Neuronal stem cell (in vitro differentiated cells): Measurements from ENCODE around the gene CD151.

Experiments
- DNase-seq: peaks from one replicate; pipeline ENCODE4 v3.0.0-alpha.2; 2013; ENCODE audit warnings: low spot score
- H2AFZ ChIP-seq: one replicate; pipeline ENCODE4 v1.6.1; 2013; ENCODE audit warnings: mild to moderate bottlenecking, low read length, inconsistent platforms
- H2AK5ac ChIP-seq: 2 replicates; pipeline ENCODE4 v1.6.1; 2013; ENCODE audit warnings: low read depth, mild to moderate bottlenecking, inconsistent platforms, low read length, moderate library complexity, mixed read lengths
- H2BK120ac ChIP-seq: 2 replicates; pipeline ENCODE4 v1.6.1; 2013; ENCODE audit warnings: low read depth, mild to moderate bottlenecking, inconsistent platforms, low read length, moderate library complexity, mixed read lengths
- H2BK12ac ChIP-seq: one replicate; pipeline ENCODE4 v1.6.1; 2013; ENCODE audit warnings: low read length, inconsistent platforms
- H2BK15ac ChIP-seq: 2 replicates; pipeline ENCODE4 v1.6.1; 2013; ENCODE audit warnings: mild to moderate bottlenecking, low read length, inconsistent platforms, mixed read lengths
- H2BK5ac ChIP-seq: one replicate; pipeline ENCODE4 v1.6.1; 2013; ENCODE audit warnings: inconsistent platforms, mild to moderate bottlenecking, low read length, moderate library complexity
- H3K14ac ChIP-seq: one replicate; pipeline ENCODE4 v1.6.1; 2013; ENCODE audit warnings: low read length, inconsistent platforms
- H3K18ac ChIP-seq: 2 replicates; pipeline ENCODE4 v1.6.1; 2013; ENCODE audit warnings: low read length, inconsistent platforms
- H3K23ac ChIP-seq: 2 replicates; pipeline ENCODE4 v1.6.1; 2013; ENCODE audit warnings: low read depth, mild to moderate bottlenecking, mixed read lengths, low read length, inconsistent platforms; ENCODE audit not compliant: poor library complexity
- H3K27ac ChIP-seq: replicated peaks from 3 replicates; pipeline ENCODE4 v1.5.1; 2013; ENCODE audit warnings: low read length, inconsistent platforms
- H3K27me3 ChIP-seq, 3 experiments: 2 replicates each; pipeline ENCODE4 v1.6.1; 2013; ENCODE audit warnings: low read length in 3 of 3, mild to moderate bottlenecking in 2 of 3, inconsistent platforms in 1 of 3, low read depth in 1 of 3, mixed read lengths in 1 of 3, moderate library complexity in 1 of 3; ENCODE audit not compliant: control insufficient read depth in 3 of 3, insufficient read depth in 3 of 3
- H3K36me3 ChIP-seq, 2 donors: replicated peaks in 1 of 2; 2 replicates each; pipeline ENCODE4 v1.6.1; 2013; ENCODE audit warnings: low read length in 2 of 2; ENCODE audit not compliant: control insufficient read depth in 2 of 2, insufficient read depth in 2 of 2
- H3K4ac ChIP-seq: 2 replicates; pipeline ENCODE4 v1.6.1; 2013; ENCODE audit warnings: inconsistent platforms, mild to moderate bottlenecking, low read length, moderate library complexity
- H3K4me1 ChIP-seq, 2 donors: 1 replicate in 1 of 2; 2 replicates in 1 of 2; pipeline ENCODE4 v1.6.1; 2013; ENCODE audit warnings: low read length in 2 of 2, low read depth in 1 of 2; ENCODE audit not compliant: control insufficient read depth in 2 of 2, insufficient read depth in 1 of 2
- H3K4me2 ChIP-seq: one replicate; pipeline ENCODE4 v1.6.1; 2013; ENCODE audit warnings: mild to moderate bottlenecking, low read length, inconsistent platforms; ENCODE audit not compliant: insufficient read depth, poor library complexity, severe bottlenecking
- H3K4me3 ChIP-seq, 2 donors: 2 replicates each; pipeline ENCODE4 v1.5.1; 2013; ENCODE audit warnings: low read length in 2 of 2, mild to moderate bottlenecking in 2 of 2, inconsistent platforms in 1 of 2, moderate library complexity in 1 of 2
- H3K79me1 ChIP-seq: one replicate; pipeline ENCODE4 v1.6.1; 2013; ENCODE audit warnings: low read depth, mild to moderate bottlenecking, inconsistent platforms, low read length, moderate library complexity
- H3K9ac ChIP-seq: one replicate; pipeline ENCODE4 v1.6.1; 2013; ENCODE audit warnings: mild to moderate bottlenecking, low read depth, low read length, inconsistent platforms; ENCODE audit not compliant: poor library complexity
- H3K9me3 ChIP-seq, 2 donors: replicated peaks in 1 of 2; 2 replicates each; pipeline versions ENCODE3 to v1.6.1; 2013; ENCODE audit warnings: low read length in 2 of 2, mild to moderate bottlenecking in 2 of 2, inconsistent platforms in 1 of 2, low read depth in 1 of 2, mixed read lengths in 1 of 2, moderate library complexity in 1 of 2; ENCODE audit not compliant: control insufficient read depth in 2 of 2, insufficient read depth in 1 of 2
- H4K8ac ChIP-seq: one replicate; pipeline ENCODE4 v1.6.1; 2013; ENCODE audit warnings: low read depth, mild to moderate bottlenecking, inconsistent platforms, low read length, moderate library complexity
- H4K91ac ChIP-seq: one replicate; pipeline ENCODE4 v1.6.1; 2013; ENCODE audit warnings: low read length, low read depth, mild to moderate bottlenecking, inconsistent platforms; ENCODE audit not compliant: poor library complexity
- WGBS, 2 donors: extraction: QIAGEN DNeasy Blood & Tissue Kit; methylation state at CpG; one replicate each; pipeline ENCODE4 v1.1.7; 2013; ENCODE audit warnings: missing lambda C conversion rate in 2 of 2, mixed read lengths in 1 of 2; ENCODE audit not compliant: insufficient read length in 2 of 2, insufficient replicate concordance in 1 of 2; ENCODE audit errors: extremely low coverage in 2 of 2; 5-methylcytosine and 5-hydroxymethylcytosine counted together

Gene CD151

GRCh38 chr11:868802-869201 lies 36.0 kb downstream of the CD151 start:
- H2AFZ ChIP-seq: no peak overlapping the region
- H3K36me3 ChIP-seq: peaks cover 4 to 36% of the 10 kb centered on the region in 2 donors
- H3K18ac ChIP-seq: no peak overlapping the region
- no CpG with 5 or more reads among the region's 12 CpGs for WGBS, 2 donors
- H3K9ac ChIP-seq: no peak overlapping the region
- DNase-seq: no peak
- H3K27me3 ChIP-seq: no peaks in the 10 kb centered on the region
- peak overlapping the region in 1 of 2 donors; percentile 32 for H3K4me3 ChIP-seq
- no peaks in the 10 kb centered on the region for H3K9me3 ChIP-seq
- H2AK5ac ChIP-seq: no peak overlapping the region
- H4K91ac ChIP-seq: no peak overlapping the region
- no peak overlapping the region for H3K4me2 ChIP-seq
- no peak overlapping the region for H2BK15ac ChIP-seq
- H2BK12ac ChIP-seq: no peak overlapping the region
- H2BK120ac ChIP-seq: no peak overlapping the region
- H3K4me1 ChIP-seq: peaks cover 0 to 4% of the 10 kb centered on the region in 2 donors
- no peak overlapping the region for H3K23ac ChIP-seq
- H3K14ac ChIP-seq: no peak overlapping the region
- no peak overlapping the region for H3K4ac ChIP-seq
- no peak overlapping the region for H3K27ac ChIP-seq
- peaks cover 5% of the 10 kb centered on the region for H3K79me1 ChIP-seq
- H4K8ac ChIP-seq: no peak overlapping the region
- H2BK5ac ChIP-seq: peak overlapping the region; percentile 90

DNA sequence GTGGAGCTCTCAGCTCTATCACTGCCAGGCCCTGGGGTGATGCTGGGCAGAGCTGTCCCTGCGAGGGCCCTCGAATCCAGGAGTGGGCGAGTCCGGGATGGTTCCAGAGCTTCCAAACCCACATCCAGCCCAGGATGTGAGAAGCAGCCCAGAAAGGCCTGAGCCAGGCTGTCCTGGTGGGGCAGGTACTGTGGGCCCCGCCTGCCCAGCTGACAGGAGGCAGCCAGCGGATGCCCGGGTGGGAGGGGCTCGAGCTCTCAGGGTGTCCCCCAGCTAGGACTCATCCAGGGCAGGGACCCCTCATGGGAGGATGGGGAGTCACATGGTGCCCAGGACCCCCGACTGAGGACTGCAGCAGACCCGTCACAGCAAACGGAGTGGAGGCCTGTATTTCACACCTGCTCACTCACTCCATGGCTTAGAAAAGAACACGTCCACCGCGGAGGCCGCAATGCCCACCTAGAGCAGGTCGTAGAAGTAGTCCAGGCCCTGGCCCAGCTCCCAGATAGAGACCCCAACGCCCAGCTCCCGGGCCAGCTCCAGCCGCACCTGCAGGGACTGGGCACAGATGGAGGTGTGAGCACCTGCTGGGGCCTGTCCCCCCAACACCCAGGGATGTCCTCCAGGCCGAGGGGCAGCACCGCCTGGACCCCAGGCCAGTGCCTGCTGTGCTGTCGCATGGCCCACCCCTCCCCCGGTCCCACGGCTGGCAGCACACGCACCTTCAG lies 36.8 kb downstream of the CD151 start:
- Histone ChIP-seq H3K9ac (peak overlapping the region; percentile 77), H2BK120ac (no peak overlapping the region), H3K27me3 (no peaks in the 10 kb centered on the region), H4K91ac (no peak overlapping the region), H4K8ac (no peak overlapping the region), H2AK5ac (peak overlapping the region; percentile 61), H3K36me3 (peaks cover 6 to 31% of the 10 kb centered on the region in 2 donors), H3K27ac (no peak overlapping the region), H3K23ac (peak overlapping the region; percentile 98), H2AFZ (no peak overlapping the region), H3K4me3 (no peak overlapping the region), H3K14ac (no peak overlapping the region), H3K9me3 (no peaks in the 10 kb centered on the region), H2BK5ac (peak overlapping the region; percentile 90), H2BK12ac (no peak overlapping the region), H3K18ac (no peak overlapping the region), H3K79me1 (peaks cover 5% of the 10 kb centered on the region), H2BK15ac (no peak overlapping the region), H3K4me1 (peaks cover 0 to 4% of the 10 kb centered on the region in 2 donors), H3K4ac (no peak overlapping the region), H3K4me2 (no peak overlapping the region)
- DNase-seq: no peak
- no CpG with 5 or more reads among the region's 25 CpGs for WGBS, 2 donors

- Histone ChIP-seq H4K91ac (no peak overlapping the region), H2AK5ac (peak overlapping the region; percentile 61), H3K4me1 (peaks cover 0 to 4% of the 10 kb centered on the region in 2 donors), H2BK15ac (no peak overlapping the region), H3K79me1 (peaks cover 5% of the 10 kb centered on the region), H3K4me3 (no peak overlapping the region), H2BK5ac (no peak overlapping the region), H3K14ac (peak overlapping the region; percentile 63), H3K27me3 (no peaks in the 10 kb centered on the region), H2BK120ac (no peak overlapping the region), H3K4me2 (no peak overlapping the region), H3K4ac (no peak overlapping the region), H2AFZ (no peak overlapping the region), H3K18ac (no peak overlapping the region), H2BK12ac (no peak overlapping the region), H3K23ac (peak overlapping the region; percentile 98), H3K9ac (peak overlapping the region; percentile 77), H3K27ac (no peak overlapping the region), H3K9me3 (no peaks in the 10 kb centered on the region), H4K8ac (no peak overlapping the region), H3K36me3 (peaks cover 8 to 33% of the 10 kb centered on the region in 2 donors)
- DNase-seq: no peak
- WGBS, 2 donors: no CpG with 5 or more reads among the region's 8 CpGs
These were observed 37.3 kb downstream of the CD151 start for GRCh38 chr11:870127-870413.

DNA sequence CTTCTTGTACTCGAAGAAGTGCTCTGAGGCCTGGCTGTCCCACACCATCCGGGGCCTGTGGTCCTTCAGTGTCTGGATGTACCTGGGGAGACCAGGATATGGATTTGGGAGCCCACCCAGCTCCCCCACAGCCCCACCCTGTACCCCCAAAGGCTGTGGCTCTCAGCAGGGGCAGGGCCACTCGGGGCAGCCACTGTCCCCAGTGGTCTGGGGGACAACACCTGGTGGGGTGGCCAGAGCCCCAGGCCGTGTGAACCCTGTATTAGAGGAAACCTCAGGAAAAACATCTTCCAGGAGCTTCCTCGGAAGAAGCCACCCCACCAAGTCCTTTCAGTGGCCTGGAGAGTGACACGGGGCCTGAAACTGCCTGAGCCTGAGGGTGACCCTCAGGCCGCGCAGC lies 37.7 kb downstream of the CD151 start:
- H2BK12ac ChIP-seq: no peak overlapping the region
- H2AFZ ChIP-seq: no peak overlapping the region
- H3K14ac ChIP-seq: no peak overlapping the region
- peaks cover 0 to 4% of the 10 kb centered on the region in 2 donors for H3K4me1 ChIP-seq
- no peak overlapping the region for H2BK5ac ChIP-seq
- no peaks in the 10 kb centered on the region for H3K9me3 ChIP-seq
- H3K4ac ChIP-seq: no peak overlapping the region
- no peaks in the 10 kb centered on the region for H3K27me3 ChIP-seq
- no peak overlapping the region for H2BK120ac ChIP-seq
- DNase-seq: no peak
- peak overlapping the region; percentile 21 for H3K9ac ChIP-seq
- H3K18ac ChIP-seq: no peak overlapping the region
- no peak overlapping the region for H3K27ac ChIP-seq
- no peak overlapping the region for H2AK5ac ChIP-seq
- WGBS, 2 donors: no CpG with 5 or more reads among the region's 8 CpGs
- H3K36me3 ChIP-seq: peaks cover 8 to 33% of the 10 kb centered on the region in 2 donors
- no peak overlapping the region for H4K91ac ChIP-seq
- H3K23ac ChIP-seq: peak overlapping the region; percentile 98
- H3K4me3 ChIP-seq: no peak overlapping the region
- peaks cover 5% of the 10 kb centered on the region for H3K79me1 ChIP-seq
- no peak overlapping the region for H2BK15ac ChIP-seq
- H3K4me2 ChIP-seq: no peak overlapping the region
- H4K8ac ChIP-seq: no peak overlapping the region
